ENCODE data around the gene OOSP4A. TPM values are rescaled to one million over a fixed set of nuclear protein-coding genes. Genes with fewer than 3 reads are reported as not detected.

OOSP4A gene
- total and polyA plus RNA-seq, 2 donors (not counting 1 experiment from before 2014, with no cell fraction given), result not detected

- H3K79me2 ChIP-seq (ENCODE audit: control insufficient read depth, insufficient read depth, low read length), result no peaks in the 10 kb centered on the region
- no peaks in the 10 kb centered on the region for H3K9me3 ChIP-seq (ENCODE audit: control insufficient read depth, insufficient read depth, low read depth, low read length)
- no peak overlapping the region for H3K4me2 ChIP-seq (ENCODE audit: extremely low read depth, insufficient read depth, low read length)
- H3K36me3 ChIP-seq (ENCODE audit: control insufficient read depth, insufficient read depth, low read length), result no peaks in the 10 kb centered on the region
- no peak overlapping the region for H3K9ac ChIP-seq (ENCODE audit: insufficient read depth, low read length)
- no peaks in the 10 kb centered on the region for H4K20me1 ChIP-seq (ENCODE audit: control insufficient read depth, extremely low read depth, insufficient read depth, low read length)
- no peak overlapping the region for H3K4me3 ChIP-seq (replicated peaks in 1 of 4; ENCODE audit: control extremely low read depth in 1 of 4, insufficient read depth in 1 of 4, low read depth in 3 of 4, low read length in 4 of 4)
- H3K27ac ChIP-seq (ENCODE audit: insufficient read depth, low read length), result no peak overlapping the region
- DNase-seq (ENCODE audit: low read depth in 2 of 2), result no peak
- H3K4me1 ChIP-seq (ENCODE audit: control insufficient read depth, extremely low read depth, insufficient read depth, low read length), result no peaks in the 10 kb centered on the region
- no peak overlapping the region for H2AFZ ChIP-seq (ENCODE audit: low read length)
- TF ChIP-seq EZH2 (IDR thresholded peaks at IDR 0.05; ENCODE audit: low read length, missing control alignments) (no peak), CTCF (conservative IDR thresholded peaks at IDR 0.05 in 1 of 2, IDR thresholded peaks at IDR 0.05 in 1 of 2; ENCODE audit: low read depth in 1 of 2, low read length in 2 of 2) (no peak)
- no peaks in the 10 kb centered on the region for H3K27me3 ChIP-seq (ENCODE audit: control insufficient read depth, insufficient read depth, low read length)
Measured at GRCh38 chr11:60005360-60005759, 41.5 kb downstream of the OOSP4A start.

GRCh38 chr11:60016881-60017280 lies 53.0 kb downstream of the OOSP4A start, which contains the start of gene OOSP4B:
Gene OOSP4B (plus strand): TSS chr11:60017181.
- Histone ChIP-seq H3K27ac (ENCODE audit: insufficient read depth, low read length) (no peak within 1 kb of the TSS), H3K9ac (ENCODE audit: insufficient read depth, low read length) (no peak within 1 kb of the TSS)
- TF ChIP-seq CTCF (conservative IDR thresholded peaks at IDR 0.05 in 1 of 2, IDR thresholded peaks at IDR 0.05 in 1 of 2; ENCODE audit: low read depth in 1 of 2, low read length in 2 of 2) (no peak), EZH2 (IDR thresholded peaks at IDR 0.05; ENCODE audit: low read length, missing control alignments) (no peak)

GRCh38 chr11:60018058-60018457 lies 54.2 kb downstream of the OOSP4A start:
- TF ChIP-seq EZH2 (IDR thresholded peaks at IDR 0.05; ENCODE audit: low read length, missing control alignments), result no peak
- TF ChIP-seq CTCF (conservative IDR thresholded peaks at IDR 0.05 in 1 of 2, IDR thresholded peaks at IDR 0.05 in 1 of 2; ENCODE audit: low read depth in 1 of 2, low read length in 2 of 2), result no peak
- H3K4me2 ChIP-seq (ENCODE audit: extremely low read depth, insufficient read depth, low read length), result no peak overlapping the region
- no peak overlapping the region for H3K4me3 ChIP-seq (replicated peaks in 1 of 4; ENCODE audit: control extremely low read depth in 1 of 4, insufficient read depth in 1 of 4, low read depth in 3 of 4, low read length in 4 of 4)
- H3K9me3 ChIP-seq (ENCODE audit: control insufficient read depth, insufficient read depth, low read depth, low read length), result no peaks in the 10 kb centered on the region
- no peaks in the 10 kb centered on the region for H3K27me3 ChIP-seq (ENCODE audit: control insufficient read depth, insufficient read depth, low read length)
- no peaks in the 10 kb centered on the region for H3K4me1 ChIP-seq (ENCODE audit: control insufficient read depth, extremely low read depth, insufficient read depth, low read length)
- H3K9ac ChIP-seq (ENCODE audit: insufficient read depth, low read length), result no peak overlapping the region
- H2AFZ ChIP-seq (ENCODE audit: low read length), result no peak overlapping the region
- no peaks in the 10 kb centered on the region for H4K20me1 ChIP-seq (ENCODE audit: control insufficient read depth, extremely low read depth, insufficient read depth, low read length)
- H3K27ac ChIP-seq (ENCODE audit: insufficient read depth, low read length), result no peak overlapping the region
- DNase-seq (ENCODE audit: low read depth in 2 of 2), result no peak
- H3K79me2 ChIP-seq (ENCODE audit: control insufficient read depth, insufficient read depth, low read length), result no peaks in the 10 kb centered on the region
- H3K36me3 ChIP-seq (ENCODE audit: control insufficient read depth, insufficient read depth, low read length), result no peaks in the 10 kb centered on the region

More at GRCh38 chr11:60016881-60017280, 53.0 kb downstream of the OOSP4A start, which contains the start of gene OOSP4B:
- no peaks in the 10 kb centered on the region for H3K9me3 ChIP-seq (ENCODE audit: control insufficient read depth, insufficient read depth, low read depth, low read length)
- DNase-seq (ENCODE audit: low read depth in 2 of 2), result no peak
- no peaks in the 10 kb centered on the region for H3K4me1 ChIP-seq (ENCODE audit: control insufficient read depth, extremely low read depth, insufficient read depth, low read length)
- H2AFZ ChIP-seq (ENCODE audit: low read length), result no peak within 1 kb of the TSS
- H3K79me2 ChIP-seq (ENCODE audit: control insufficient read depth, insufficient read depth, low read length), result no peaks in the 10 kb centered on the region
- no peak within 1 kb of the TSS for H3K4me3 ChIP-seq (replicated peaks in 1 of 4; ENCODE audit: control extremely low read depth in 1 of 4, insufficient read depth in 1 of 4, low read depth in 3 of 4, low read length in 4 of 4)
- H4K20me1 ChIP-seq (ENCODE audit: control insufficient read depth, extremely low read depth, insufficient read depth, low read length), result no peaks in the 10 kb centered on the region
- H3K4me2 ChIP-seq (ENCODE audit: extremely low read depth, insufficient read depth, low read length), result no peak within 1 kb of the TSS
- H3K27me3 ChIP-seq (ENCODE audit: control insufficient read depth, insufficient read depth, low read length), result no peaks in the 10 kb centered on the region
- H3K36me3 ChIP-seq (ENCODE audit: control insufficient read depth, insufficient read depth, low read length), result no peaks in the 10 kb centered on the region

Other genes starting within 250 kb of the OOSP4A start
- 19.0 and 23.9 TPM in 2 replicates for gene STX3, start 208.7 kb upstream of the OOSP4A start, total RNA-seq
- 21.9 and 22.0 TPM in 2 replicates for gene STX3, start 208.7 kb upstream of the OOSP4A start, polyA plus RNA-seq
- 39.3 and 43.1 TPM in 2 replicates for gene MRPL16, start 153.3 kb upstream of the OOSP4A start, total RNA-seq
- 64.9 and 70.9 TPM in 2 replicates for gene MRPL16, start 153.3 kb upstream of the OOSP4A start, polyA plus RNA-seq
- gene CBLIF, start 118.5 kb upstream of the OOSP4A start, total RNA-seq, result not detected in 2 replicates
- gene CBLIF, start 118.5 kb upstream of the OOSP4A start, polyA plus RNA-seq, result not detected in 2 replicates
- not detected in 2 replicates for gene TCN1, start 97.5 kb upstream of the OOSP4A start, total RNA-seq
- not detected in 2 replicates for gene TCN1, start 97.5 kb upstream of the OOSP4A start, polyA plus RNA-seq
- gene OOSP3, start 85.3 kb upstream of the OOSP4A start, total RNA-seq, result not detected in 2 replicates
- gene OOSP3, start 85.3 kb upstream of the OOSP4A start, polyA plus RNA-seq, result not detected in 2 replicates
- not detected in 2 replicates for gene OOSP1, start 25.6 kb upstream of the OOSP4A start, total RNA-seq
- gene OOSP1, start 25.6 kb upstream of the OOSP4A start, polyA plus RNA-seq, result not detected in 2 replicates
- gene OOSP4B, start 53.1 kb downstream of the OOSP4A start, total RNA-seq, result not detected in 2 replicates
- not detected in 2 replicates for gene OOSP4B, start 53.1 kb downstream of the OOSP4A start, polyA plus RNA-seq
- not detected in 2 replicates for gene OOSP2, start 76.4 kb downstream of the OOSP4A start, total RNA-seq
- not detected in 2 replicates for gene OOSP2, start 76.4 kb downstream of the OOSP4A start, polyA plus RNA-seq
- gene MS4A3, start 92.6 kb downstream of the OOSP4A start, total RNA-seq, result not detected in 2 replicates
- not detected in 2 replicates for gene MS4A3, start 92.6 kb downstream of the OOSP4A start, polyA plus RNA-seq
- gene MS4A2, start 124.6 kb downstream of the OOSP4A start, total RNA-seq, result not detected in 2 replicates
- not detected in 2 replicates for gene MS4A2, start 124.6 kb downstream of the OOSP4A start, polyA plus RNA-seq
- gene MS4A6A, start 219.1 kb downstream of the OOSP4A start, total RNA-seq, result not detected in 2 replicates
- gene MS4A6A, start 219.1 kb downstream of the OOSP4A start, polyA plus RNA-seq, result not detected in 2 replicates

Measured in fibroblast of lung (primary cell).